Thyroid gland (tissue), 4 donors: ENCODE results near the gene LIN7B.

Source experiments
- POLR2A ChIP-seq, 2 donors: fragments of 450-650 bp; IDR thresholded peaks; one replicate each; pipeline ENCODE4 v1.6.1; 2017; ENCODE audit warnings: antibody characterized with exemption in 2 of 2, mild to moderate bottlenecking in 2 of 2, moderate library complexity in 1 of 2
- TF ChIP-seq, protein P1 (sequence below), 6 experiments: fragments of 200-600 bp in 3 of 6; fragments of 450-650 bp in 3 of 6; sonication (generic) in 3 of 6; IDR thresholded peaks; one replicate each; pipeline ENCODE4 v1.5.1; 2016 to 2019; ENCODE audit warnings: antibody characterized with exemption in 6 of 6, mild to moderate bottlenecking in 2 of 6, inconsistent platforms in 1 of 6, moderate library complexity in 1 of 6

DNA sequence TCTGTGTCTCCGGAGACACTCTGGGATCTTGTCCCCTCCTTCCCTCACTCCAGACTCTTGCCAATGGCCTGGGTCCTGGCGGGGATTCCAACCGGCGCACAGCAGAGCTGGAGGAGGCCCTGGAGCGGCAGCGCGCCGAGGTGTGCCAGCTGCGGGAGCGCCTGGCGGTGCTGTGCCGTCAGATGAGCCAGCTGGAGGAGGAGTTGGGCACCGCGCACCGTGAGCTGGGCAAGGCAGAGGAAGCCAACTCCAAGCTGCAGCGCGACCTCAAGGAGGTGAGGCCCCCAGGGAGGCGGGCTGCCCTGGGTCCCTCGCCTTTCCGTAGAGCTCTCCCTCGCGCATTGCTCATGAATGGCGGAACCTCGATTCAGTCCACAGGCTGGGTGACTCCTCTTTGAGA is 16.2 kb downstream of the LIN7B start:
- TF ChIP-seq, protein P1, sequence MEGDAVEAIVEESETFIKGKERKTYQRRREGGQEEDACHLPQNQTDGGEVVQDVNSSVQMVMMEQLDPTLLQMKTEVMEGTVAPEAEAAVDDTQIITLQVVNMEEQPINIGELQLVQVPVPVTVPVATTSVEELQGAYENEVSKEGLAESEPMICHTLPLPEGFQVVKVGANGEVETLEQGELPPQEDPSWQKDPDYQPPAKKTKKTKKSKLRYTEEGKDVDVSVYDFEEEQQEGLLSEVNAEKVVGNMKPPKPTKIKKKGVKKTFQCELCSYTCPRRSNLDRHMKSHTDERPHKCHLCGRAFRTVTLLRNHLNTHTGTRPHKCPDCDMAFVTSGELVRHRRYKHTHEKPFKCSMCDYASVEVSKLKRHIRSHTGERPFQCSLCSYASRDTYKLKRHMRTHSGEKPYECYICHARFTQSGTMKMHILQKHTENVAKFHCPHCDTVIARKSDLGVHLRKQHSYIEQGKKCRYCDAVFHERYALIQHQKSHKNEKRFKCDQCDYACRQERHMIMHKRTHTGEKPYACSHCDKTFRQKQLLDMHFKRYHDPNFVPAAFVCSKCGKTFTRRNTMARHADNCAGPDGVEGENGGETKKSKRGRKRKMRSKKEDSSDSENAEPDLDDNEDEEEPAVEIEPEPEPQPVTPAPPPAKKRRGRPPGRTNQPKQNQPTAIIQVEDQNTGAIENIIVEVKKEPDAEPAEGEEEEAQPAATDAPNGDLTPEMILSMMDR (IDR thresholded peaks at IDR 0.05), result no peak
- TF ChIP-seq POLR2A (IDR thresholded peaks at IDR 0.05), result no peak
